GM21390 (cell line): ENCODE data around the gene GDF2.

Source experiments
- ATAC-seq: cut with Tn5 transposase; IDR thresholded peaks from one replicate; pipeline ENCODE4 v1.9.1; 2021; ENCODE audit not compliant: unreplicated experiment

GDF2 gene

GRCh38 chr10:47366731-47367460 lies 44.6 kb downstream of the GDF2 start:
- no peak for ATAC-seq

DNA sequence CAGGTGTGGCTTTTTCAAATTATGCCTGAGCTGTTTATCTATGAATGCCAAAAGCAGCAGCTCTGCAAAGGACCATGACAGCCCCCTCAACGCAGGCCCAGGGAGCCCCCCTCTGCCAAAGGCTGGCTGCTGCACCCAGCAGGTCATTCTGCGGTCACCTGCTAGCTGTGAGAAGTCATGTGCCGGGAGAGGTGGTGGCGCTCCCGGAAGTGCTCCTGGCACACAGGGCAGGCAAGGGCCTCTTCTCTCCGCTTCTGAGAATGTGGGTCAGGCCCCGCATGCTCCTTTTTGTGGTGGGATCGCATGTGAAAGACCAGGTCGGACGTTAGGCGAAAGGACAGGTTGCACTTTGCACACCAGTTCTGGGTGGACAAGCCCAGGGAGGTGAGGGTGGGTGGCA lies 45.4 kb downstream of the GDF2 start:
- ATAC-seq, result no peak

- no peak for ATAC-seq
Observed at GRCh38 chr10:47368431-47369180, 46.4 kb downstream of the GDF2 start.

DNA sequence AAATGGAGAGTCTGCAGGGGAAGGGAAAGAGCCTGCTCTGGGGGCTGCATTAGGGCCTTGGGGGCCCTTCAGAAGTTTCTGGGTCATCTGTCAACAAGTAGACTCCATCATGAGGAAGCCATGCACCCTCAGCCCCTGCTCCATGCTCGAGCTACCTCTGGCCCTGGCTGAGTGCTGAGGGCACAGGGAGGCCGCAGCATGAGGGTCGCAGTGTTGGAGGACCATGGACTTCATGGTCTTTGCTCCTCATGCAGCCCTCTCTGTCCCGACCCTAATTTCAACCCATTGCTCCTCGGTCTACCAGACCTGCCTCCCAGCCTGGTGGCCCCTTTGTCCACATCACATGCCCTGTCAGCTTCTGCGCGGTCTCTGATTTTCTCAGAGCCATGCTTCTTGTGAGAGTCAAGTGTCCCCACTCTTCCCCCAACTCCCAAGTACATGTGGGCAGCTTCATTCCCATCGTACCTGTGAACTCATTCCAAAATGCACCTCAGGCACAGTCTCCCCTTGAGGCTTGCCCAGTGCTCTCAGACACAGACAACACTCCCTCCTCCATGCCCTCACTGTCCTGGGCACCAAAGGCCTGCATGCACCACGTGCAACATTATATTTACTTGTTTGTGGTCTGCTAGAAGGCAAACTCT lies 47.1 kb downstream of the GDF2 start:
- no peak for ATAC-seq

DNA sequence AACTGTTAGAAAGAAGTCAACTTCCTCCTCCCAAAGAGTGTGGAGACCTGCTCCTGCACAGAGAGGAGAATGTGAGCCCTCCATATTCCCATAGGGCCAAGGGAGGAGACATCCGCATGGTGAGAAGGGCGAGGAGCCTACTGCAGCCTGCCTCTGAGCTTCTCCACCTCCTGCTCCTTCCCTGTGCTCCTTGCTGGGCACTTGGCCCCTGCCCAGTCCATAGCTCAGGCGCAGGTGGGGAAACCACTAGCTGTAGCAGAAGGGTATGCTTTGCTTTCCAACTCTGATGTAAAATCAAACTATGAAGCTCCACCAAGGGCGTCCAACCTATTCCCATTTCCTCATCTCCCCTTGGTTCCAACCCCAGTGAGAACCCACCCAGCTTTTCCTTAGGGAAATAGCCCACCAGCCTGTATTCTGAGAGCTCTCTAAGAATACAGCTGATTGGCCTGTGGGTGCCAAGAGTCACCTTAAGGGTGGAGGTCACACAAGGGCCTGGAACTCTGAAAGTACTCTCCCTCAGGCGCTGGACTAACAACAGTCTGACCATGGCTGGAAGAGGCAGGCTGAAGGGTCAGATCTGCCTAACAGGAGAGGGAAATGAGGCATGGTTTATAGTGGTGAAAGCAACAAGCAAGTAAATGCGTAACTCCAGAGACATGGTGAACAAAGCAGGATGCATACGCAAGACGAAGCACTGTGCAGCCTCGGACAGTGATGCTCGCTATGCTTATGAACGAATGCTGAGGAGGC lies 47.9 kb downstream of the GDF2 start:
- ATAC-seq, result no peak

DNA sequence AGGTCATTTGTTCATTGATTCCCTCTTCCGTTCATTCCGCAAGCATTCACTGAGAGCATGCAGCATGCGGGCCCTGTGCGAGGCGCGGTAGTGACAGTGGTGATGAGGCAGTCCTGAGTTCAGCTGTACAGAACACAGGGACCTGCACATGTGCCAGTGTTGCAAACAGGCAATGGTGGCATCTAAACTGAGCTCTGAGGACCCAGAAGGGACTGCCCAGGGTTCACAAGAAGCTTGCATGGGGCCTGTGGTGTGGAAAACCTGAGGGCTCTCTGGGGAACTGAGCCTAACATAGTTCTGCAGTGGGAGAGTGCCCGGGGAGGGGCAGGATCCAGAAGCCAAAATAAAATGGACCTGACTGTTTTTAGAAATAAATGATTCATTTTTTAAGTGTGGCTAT lies 48.6 kb downstream of the GDF2 start:
- ATAC-seq, result no peak

- ATAC-seq, result no peak
Observed at GRCh38 chr10:47371629-47372485, 49.6 kb downstream of the GDF2 start.

DNA sequence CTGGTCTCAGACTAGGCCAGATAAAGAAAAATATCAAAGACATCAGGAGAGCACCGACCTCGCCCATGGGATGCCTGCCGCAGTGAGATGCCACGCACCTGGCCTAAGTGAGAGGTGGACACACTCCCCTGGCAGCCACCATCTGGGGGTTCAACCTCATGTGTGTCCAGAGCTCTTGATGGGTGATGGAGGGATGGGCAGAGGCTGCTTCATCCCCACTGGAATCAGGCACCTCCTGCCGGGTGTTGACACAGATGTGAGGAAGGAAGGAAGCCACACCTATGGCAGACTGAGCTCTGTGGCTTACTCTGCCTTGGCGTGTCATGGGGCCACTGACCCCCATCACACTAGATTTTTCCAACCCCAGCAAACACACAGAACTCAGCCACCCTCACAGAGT lies 50.5 kb downstream of the GDF2 start:
- no peak for ATAC-seq

GRCh38 chr10:47374611-47375536 lies 52.6 kb downstream of the GDF2 start:
- no peak for ATAC-seq

GRCh38 chr10:47376522-47377220 lies 54.4 kb downstream of the GDF2 start:
- ATAC-seq, result no peak
